ENCODE data around the gene PPME1.

PPME1 gene

DNA sequence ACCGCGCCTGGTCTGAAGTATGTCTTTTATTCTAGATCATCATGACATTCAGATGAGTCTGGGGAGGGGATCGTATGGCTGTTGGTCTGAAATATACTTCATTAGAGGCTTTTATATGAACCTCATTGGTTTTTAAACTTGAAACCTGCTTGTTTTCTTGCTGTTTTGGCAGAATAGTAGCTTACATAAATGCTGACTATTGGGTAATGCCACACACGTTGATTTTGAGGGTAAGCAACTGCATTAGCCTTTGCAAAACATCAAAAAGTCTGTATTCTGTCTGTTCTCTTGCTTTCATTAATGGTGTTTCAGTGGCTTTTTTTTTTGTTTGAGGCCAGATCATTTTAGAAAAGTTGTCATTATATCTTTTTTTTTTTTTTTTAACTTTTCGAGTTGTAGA is 14.2 kb downstream of the PPME1 start:
- WGBS, 2 experiments, result 93 to 99% methylated on average over 4 of the region's 5 CpGs
- Histone ChIP-seq H3K36me3 (ENCODE audit: control insufficient read depth, insufficient read depth, low read length) (no peaks in the 10 kb centered on the region), H3K4me3 (ENCODE audit: insufficient read depth, low read depth, low read length) (no peak overlapping the region), H3K27me3 (ENCODE audit: control insufficient read depth, insufficient read depth, low read length, poor library complexity, severe bottlenecking) (no peaks in the 10 kb centered on the region), H3K4me1 (ENCODE audit: control insufficient read depth, insufficient read depth, low read length) (no peaks in the 10 kb centered on the region), H3K27ac (ENCODE audit: insufficient read depth, low read depth, low read length, poor library complexity, severe bottlenecking) (no peak overlapping the region), H3K9me3 (ENCODE audit: control insufficient read depth, low read length) (no peaks in the 10 kb centered on the region)

DNA sequence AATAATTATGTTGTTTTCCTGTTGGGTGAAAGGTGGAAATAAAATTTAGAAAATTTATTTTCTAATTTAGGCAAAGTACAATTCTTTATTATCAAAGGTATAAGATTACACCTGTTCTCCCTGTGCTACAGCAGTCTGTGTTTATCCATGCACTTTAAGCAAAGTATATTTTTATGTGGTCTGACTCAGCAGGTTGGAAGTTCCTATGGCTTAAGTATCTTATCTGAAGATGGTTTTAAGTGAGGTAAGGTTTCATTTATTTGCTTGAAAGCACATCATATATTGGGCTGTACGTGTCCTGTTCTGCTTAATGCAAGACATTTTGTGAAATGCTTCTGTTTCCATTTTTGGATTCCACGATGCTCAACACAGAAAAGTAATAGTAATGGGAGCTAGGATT is 14.6 kb downstream of the PPME1 start:
- Histone ChIP-seq H3K4me3 (ENCODE audit: insufficient read depth, low read depth, low read length) (no peak overlapping the region), H3K4me1 (ENCODE audit: control insufficient read depth, insufficient read depth, low read length) (no peaks in the 10 kb centered on the region), H3K36me3 (ENCODE audit: control insufficient read depth, insufficient read depth, low read length) (no peaks in the 10 kb centered on the region), H3K9me3 (ENCODE audit: control insufficient read depth, low read length) (no peaks in the 10 kb centered on the region), H3K27ac (ENCODE audit: insufficient read depth, low read depth, low read length, poor library complexity, severe bottlenecking) (no peak overlapping the region), H3K27me3 (ENCODE audit: control insufficient read depth, insufficient read depth, low read length, poor library complexity, severe bottlenecking) (no peaks in the 10 kb centered on the region)
- 85 to 100% methylated on average over 2 of the region's 2 CpGs for WGBS, 2 experiments

DNA sequence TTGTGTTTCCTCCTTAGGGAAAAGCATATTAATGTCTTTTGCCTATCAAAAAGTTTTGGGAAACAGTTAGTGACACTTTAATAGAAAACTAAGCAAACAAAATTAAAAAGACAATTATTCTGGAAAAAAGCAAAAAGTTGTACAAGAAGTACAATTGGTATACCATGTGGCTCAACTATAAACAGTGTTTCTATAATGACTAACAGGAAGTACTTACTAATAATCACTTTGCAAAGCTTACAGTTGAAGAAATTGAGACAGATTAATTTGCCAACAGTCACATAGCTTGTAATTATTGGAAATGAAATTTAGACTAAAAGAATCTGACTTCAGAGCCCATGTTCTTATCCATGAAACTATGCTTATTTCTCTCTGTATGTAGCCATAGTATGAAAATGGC is 24.7 kb downstream of the PPME1 start:
- Histone ChIP-seq H3K4me1 (ENCODE audit: control insufficient read depth, insufficient read depth, low read length) (no peaks in the 10 kb centered on the region), H3K36me3 (ENCODE audit: control insufficient read depth, insufficient read depth, low read length) (no peaks in the 10 kb centered on the region), H3K9me3 (ENCODE audit: control insufficient read depth, low read length) (no peaks in the 10 kb centered on the region), H3K27me3 (ENCODE audit: control insufficient read depth, insufficient read depth, low read length, poor library complexity, severe bottlenecking) (no peaks in the 10 kb centered on the region), H3K4me3 (ENCODE audit: insufficient read depth, low read depth, low read length) (no peak overlapping the region), H3K27ac (ENCODE audit: insufficient read depth, low read depth, low read length, poor library complexity, severe bottlenecking) (no peak overlapping the region)

DNA sequence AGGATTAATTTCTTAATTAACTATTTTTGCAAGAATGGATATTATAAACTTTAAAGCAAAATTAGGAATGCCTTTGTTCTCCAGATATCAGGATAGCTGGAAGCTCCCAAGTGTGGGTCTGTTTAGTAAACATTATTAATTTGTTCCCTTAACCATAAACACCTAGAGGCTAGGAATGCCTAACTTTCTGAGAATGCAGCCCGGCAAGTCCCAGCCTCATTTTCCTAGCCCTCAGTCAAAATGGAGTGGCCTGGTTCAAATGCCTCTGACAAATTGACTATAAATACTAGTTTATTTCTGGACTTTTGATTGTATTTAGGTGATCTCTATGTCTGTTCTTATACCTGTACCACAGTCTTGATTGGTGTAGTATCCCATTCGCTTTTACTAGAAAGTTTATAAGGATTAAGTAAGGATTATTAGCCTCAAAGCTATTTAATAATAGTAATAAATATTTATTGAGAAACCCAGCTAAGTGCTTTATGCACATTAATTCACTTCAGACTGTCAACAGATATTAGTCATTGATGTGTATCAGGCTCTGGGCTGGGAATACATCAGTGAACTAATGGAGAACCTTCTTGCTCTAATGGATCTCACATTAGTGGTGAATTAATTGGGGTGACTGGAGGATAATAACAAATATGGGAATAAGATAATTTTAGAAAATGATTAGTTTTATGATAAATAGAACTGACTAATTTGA is 25.8 kb downstream of the PPME1 start:
- H3K4me3 ChIP-seq (ENCODE audit: insufficient read depth, low read depth, low read length), result no peak overlapping the region
- H3K27me3 ChIP-seq (ENCODE audit: control insufficient read depth, insufficient read depth, low read length, poor library complexity, severe bottlenecking), result no peaks in the 10 kb centered on the region
- no peaks in the 10 kb centered on the region for H3K36me3 ChIP-seq (ENCODE audit: control insufficient read depth, insufficient read depth, low read length)
- 96 to 100% methylated on average over 1 to 2 of the region's 2 CpGs for WGBS, 2 experiments
- H3K4me1 ChIP-seq (ENCODE audit: control insufficient read depth, insufficient read depth, low read length), result no peaks in the 10 kb centered on the region
- no peaks in the 10 kb centered on the region for H3K9me3 ChIP-seq (ENCODE audit: control insufficient read depth, low read length)
- no peak overlapping the region for H3K27ac ChIP-seq (ENCODE audit: insufficient read depth, low read depth, low read length, poor library complexity, severe bottlenecking)

DNA sequence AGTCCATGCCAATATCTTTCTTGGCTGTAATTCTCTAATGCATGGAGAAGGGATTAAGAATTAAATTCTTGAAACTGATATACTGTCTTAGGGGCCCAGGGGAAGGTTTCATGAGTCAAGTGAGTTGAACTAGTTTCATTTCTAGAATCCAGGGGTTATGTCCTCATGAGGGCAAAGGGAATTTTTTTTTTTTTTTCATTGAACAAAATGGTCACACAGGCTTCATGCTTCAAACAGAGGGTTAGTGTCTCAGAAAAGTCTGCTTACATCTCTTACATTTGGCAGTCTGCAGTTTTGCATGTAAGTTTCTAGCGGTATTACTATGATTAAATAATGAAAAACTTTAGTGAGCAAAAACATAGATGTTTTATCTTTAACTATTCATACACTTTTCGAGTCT is 32.9 kb downstream of the PPME1 start:
- no peaks in the 10 kb centered on the region for H3K4me1 ChIP-seq (ENCODE audit: control insufficient read depth, insufficient read depth, low read length)
- no peaks in the 10 kb centered on the region for H3K9me3 ChIP-seq (ENCODE audit: control insufficient read depth, low read length)
- H3K4me3 ChIP-seq (ENCODE audit: insufficient read depth, low read depth, low read length), result no peak overlapping the region
- peaks cover 3% of the 10 kb centered on the region for H3K36me3 ChIP-seq (ENCODE audit: control insufficient read depth, insufficient read depth, low read length)
- H3K27ac ChIP-seq (ENCODE audit: insufficient read depth, low read depth, low read length, poor library complexity, severe bottlenecking), result no peak overlapping the region
- no peaks in the 10 kb centered on the region for H3K27me3 ChIP-seq (ENCODE audit: control insufficient read depth, insufficient read depth, low read length, poor library complexity, severe bottlenecking)
- 86% methylated on average over 2 of the region's 2 CpGs; no CpG with 5 or more reads in 1 of the 2 experiments for WGBS, 2 experiments

DNA sequence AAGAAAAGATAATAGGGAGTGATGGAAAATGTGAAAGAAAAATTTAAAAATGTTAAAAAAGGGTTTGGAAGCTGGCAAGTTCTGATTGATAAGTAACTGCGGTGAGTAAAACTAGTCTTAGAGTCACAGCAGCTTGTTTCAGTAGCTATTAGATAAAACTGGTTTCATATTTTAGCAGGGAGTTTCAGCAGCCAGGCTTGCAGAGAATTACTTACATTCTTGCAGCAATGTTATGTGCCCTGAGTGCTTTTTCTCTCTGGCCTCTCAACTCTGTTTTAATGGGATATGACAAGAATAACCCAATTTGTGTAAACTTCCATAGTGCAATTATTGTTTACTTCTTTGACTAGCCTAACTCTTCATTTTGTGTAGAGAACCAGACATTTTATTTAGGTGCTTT is 33.6 kb downstream of the PPME1 start:
- Histone ChIP-seq H3K27ac (ENCODE audit: insufficient read depth, low read depth, low read length, poor library complexity, severe bottlenecking) (no peak overlapping the region), H3K9me3 (ENCODE audit: control insufficient read depth, low read length) (no peaks in the 10 kb centered on the region), H3K4me3 (ENCODE audit: insufficient read depth, low read depth, low read length) (no peak overlapping the region), H3K36me3 (ENCODE audit: control insufficient read depth, insufficient read depth, low read length) (peaks cover 9% of the 10 kb centered on the region), H3K4me1 (ENCODE audit: control insufficient read depth, insufficient read depth, low read length) (no peaks in the 10 kb centered on the region), H3K27me3 (ENCODE audit: control insufficient read depth, insufficient read depth, low read length, poor library complexity, severe bottlenecking) (no peaks in the 10 kb centered on the region)
- 95 to 97% methylated on average over 1 of the region's 1 CpG for WGBS, 2 experiments

DNA sequence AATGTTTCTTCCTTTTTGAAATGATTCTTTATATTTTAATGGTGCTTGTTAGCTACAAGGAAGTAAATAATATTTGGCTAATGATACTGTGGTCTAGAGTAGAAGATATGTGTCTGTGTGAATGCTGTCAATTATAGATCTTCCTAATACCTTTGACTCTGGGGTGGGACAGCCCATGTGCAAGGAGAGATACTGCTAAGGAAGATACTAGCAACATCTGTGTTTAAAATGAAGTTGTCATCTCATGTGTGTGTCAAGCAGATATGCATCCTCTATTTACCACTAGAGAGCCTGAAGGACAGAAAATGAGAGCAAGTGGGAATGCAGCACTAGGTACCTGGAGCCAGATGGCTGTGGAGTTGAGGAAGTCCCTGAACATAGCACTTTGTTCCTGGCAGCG is 34.1 kb downstream of the PPME1 start:
- H3K4me1 ChIP-seq (ENCODE audit: control insufficient read depth, insufficient read depth, low read length), result no peaks in the 10 kb centered on the region
- H3K9me3 ChIP-seq (ENCODE audit: control insufficient read depth, low read length), result no peaks in the 10 kb centered on the region
- H3K27me3 ChIP-seq (ENCODE audit: control insufficient read depth, insufficient read depth, low read length, poor library complexity, severe bottlenecking), result no peaks in the 10 kb centered on the region
- H3K4me3 ChIP-seq (ENCODE audit: insufficient read depth, low read depth, low read length), result no peak overlapping the region
- 83 to 91% methylated on average over 1 of the region's 1 CpG for WGBS, 2 experiments
- peaks cover 9% of the 10 kb centered on the region for H3K36me3 ChIP-seq (ENCODE audit: control insufficient read depth, insufficient read depth, low read length)
- H3K27ac ChIP-seq (ENCODE audit: insufficient read depth, low read depth, low read length, poor library complexity, severe bottlenecking), result no peak overlapping the region

DNA sequence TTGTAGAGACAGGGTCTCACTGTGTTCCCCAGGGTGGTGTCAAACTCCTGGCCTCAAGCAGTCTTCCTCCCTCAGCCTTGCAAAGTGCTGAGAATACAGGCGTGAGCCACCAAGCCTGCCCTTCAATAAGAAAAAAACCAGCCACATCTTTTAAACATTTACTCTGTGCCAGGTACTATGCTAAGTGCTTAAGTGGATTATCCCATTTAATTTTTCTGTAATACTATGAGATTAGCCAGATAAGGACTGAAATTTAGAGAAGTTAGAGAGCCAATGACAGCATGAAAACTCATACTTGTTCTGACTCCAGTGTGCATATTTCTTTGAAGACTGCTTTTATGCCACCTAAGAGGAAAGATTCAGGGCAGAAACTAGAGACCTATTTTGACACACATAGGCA is 35.7 kb downstream of the PPME1 start:
- 93 to 100% methylated on average over 1 of the region's 1 CpG for WGBS, 2 experiments
- H3K27me3 ChIP-seq (ENCODE audit: control insufficient read depth, insufficient read depth, low read length, poor library complexity, severe bottlenecking), result no peaks in the 10 kb centered on the region
- H3K9me3 ChIP-seq (ENCODE audit: control insufficient read depth, low read length), result no peaks in the 10 kb centered on the region
- no peak overlapping the region for H3K4me3 ChIP-seq (ENCODE audit: insufficient read depth, low read depth, low read length)
- H3K4me1 ChIP-seq (ENCODE audit: control insufficient read depth, insufficient read depth, low read length), result no peaks in the 10 kb centered on the region
- H3K36me3 ChIP-seq (ENCODE audit: control insufficient read depth, insufficient read depth, low read length), result peaks cover 9% of the 10 kb centered on the region
- H3K27ac ChIP-seq (ENCODE audit: insufficient read depth, low read depth, low read length, poor library complexity, severe bottlenecking), result no peak overlapping the region

DNA sequence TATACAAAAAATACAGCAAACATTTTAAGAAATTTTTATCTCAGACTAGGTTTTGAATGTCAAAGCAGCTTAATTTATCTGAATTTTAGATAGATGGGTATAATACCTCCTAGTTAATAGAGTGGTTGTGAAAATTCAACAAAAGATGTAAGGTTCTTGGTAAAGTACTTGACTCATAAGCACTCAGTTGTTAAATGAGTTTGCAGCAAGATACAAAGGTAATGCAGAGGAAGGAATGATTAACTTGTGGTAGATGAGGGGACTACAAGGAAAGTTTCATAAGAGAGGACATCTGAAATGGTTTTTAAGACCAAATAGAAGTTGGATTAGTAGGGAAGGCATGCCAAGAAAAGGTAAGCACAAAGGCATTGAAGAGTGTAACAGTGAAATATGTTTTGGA is 37.4 kb downstream of the PPME1 start:
- Histone ChIP-seq H3K36me3 (ENCODE audit: control insufficient read depth, insufficient read depth, low read length) (peaks cover 9% of the 10 kb centered on the region), H3K27ac (ENCODE audit: insufficient read depth, low read depth, low read length, poor library complexity, severe bottlenecking) (no peak overlapping the region), H3K9me3 (ENCODE audit: control insufficient read depth, low read length) (no peaks in the 10 kb centered on the region), H3K4me1 (ENCODE audit: control insufficient read depth, insufficient read depth, low read length) (no peaks in the 10 kb centered on the region), H3K4me3 (ENCODE audit: insufficient read depth, low read depth, low read length) (no peak overlapping the region), H3K27me3 (ENCODE audit: control insufficient read depth, insufficient read depth, low read length, poor library complexity, severe bottlenecking) (no peaks in the 10 kb centered on the region)

DNA sequence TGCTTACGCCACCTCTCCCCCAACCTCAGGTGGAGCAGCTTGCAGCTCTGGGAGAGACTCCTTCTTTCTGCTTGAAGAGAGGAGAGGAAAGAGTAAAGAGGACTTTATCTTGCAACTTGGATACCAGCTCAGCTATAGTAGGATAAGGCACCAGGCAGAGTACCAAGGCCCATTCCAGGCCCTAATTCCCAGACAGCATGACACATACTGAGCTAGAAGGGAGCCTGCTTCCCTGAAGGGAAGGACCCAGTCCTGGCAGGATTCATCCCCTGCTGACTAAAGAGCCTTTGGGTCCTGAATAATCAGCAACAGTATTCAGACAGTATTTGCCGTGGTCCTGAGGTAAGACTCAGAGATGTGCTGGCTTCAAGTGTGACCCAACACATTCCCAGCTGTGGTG is 41.4 kb downstream of the PPME1 start:
- WGBS, 2 experiments, result 93 to 98% methylated on average over 2 of the region's 2 CpGs
- Histone ChIP-seq H3K27ac (ENCODE audit: insufficient read depth, low read depth, low read length, poor library complexity, severe bottlenecking) (no peak overlapping the region), H3K27me3 (ENCODE audit: control insufficient read depth, insufficient read depth, low read length, poor library complexity, severe bottlenecking) (no peaks in the 10 kb centered on the region), H3K4me3 (ENCODE audit: insufficient read depth, low read depth, low read length) (no peak overlapping the region), H3K9me3 (ENCODE audit: control insufficient read depth, low read length) (no peaks in the 10 kb centered on the region), H3K4me1 (ENCODE audit: control insufficient read depth, insufficient read depth, low read length) (no peaks in the 10 kb centered on the region), H3K36me3 (ENCODE audit: control insufficient read depth, insufficient read depth, low read length) (peaks cover 7% of the 10 kb centered on the region)

DNA sequence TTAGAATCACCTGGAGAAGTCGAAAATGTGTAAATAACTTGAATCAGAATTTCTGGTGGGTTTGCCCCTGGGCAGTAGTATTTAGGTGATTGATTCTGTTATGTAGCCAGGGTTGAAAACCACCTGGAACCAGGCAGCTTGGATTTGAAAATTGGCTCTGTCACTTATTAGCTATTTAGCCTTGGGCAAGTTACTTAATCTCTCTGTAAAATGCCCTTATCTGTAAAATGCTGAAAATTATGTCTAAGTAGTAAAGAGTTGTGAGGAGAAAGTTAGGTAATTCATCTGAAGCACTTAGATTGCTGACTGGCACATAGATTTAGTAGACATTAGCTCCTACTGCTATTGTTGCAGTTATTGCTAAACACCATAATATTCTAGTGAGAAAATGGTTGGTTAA is 49.3 kb downstream of the PPME1 start:
- H3K9me3 ChIP-seq (ENCODE audit: control insufficient read depth, low read length), result no peaks in the 10 kb centered on the region
- 96 to 100% methylated on average over 1 of the region's 1 CpG for WGBS, 2 experiments
- H3K27ac ChIP-seq (ENCODE audit: insufficient read depth, low read depth, low read length, poor library complexity, severe bottlenecking), result no peak overlapping the region
- H3K4me1 ChIP-seq (ENCODE audit: control insufficient read depth, insufficient read depth, low read length), result no peaks in the 10 kb centered on the region
- H3K4me3 ChIP-seq (ENCODE audit: insufficient read depth, low read depth, low read length), result no peak overlapping the region
- no peaks in the 10 kb centered on the region for H3K27me3 ChIP-seq (ENCODE audit: control insufficient read depth, insufficient read depth, low read length, poor library complexity, severe bottlenecking)
- no peaks in the 10 kb centered on the region for H3K36me3 ChIP-seq (ENCODE audit: control insufficient read depth, insufficient read depth, low read length)
